GM18520 (cell line): ENCODE data around the gene NXN.

Experiments used
- ATAC-seq: cut with Tn5 transposase; IDR thresholded peaks from one replicate; pipeline ENCODE4 v1.9.1; 2021; ENCODE audit not compliant: unreplicated experiment

Gene NXN

GRCh38 chr17:979539-980405 lies at the start of gene NXN:
Gene NXN (minus strand): TSS chr17:979776.
- peak; percentile 47 for ATAC-seq

GRCh38 chr17:1027044-1027443 lies 47.5 kb upstream of the NXN start:
- ATAC-seq = no peak

DNA sequence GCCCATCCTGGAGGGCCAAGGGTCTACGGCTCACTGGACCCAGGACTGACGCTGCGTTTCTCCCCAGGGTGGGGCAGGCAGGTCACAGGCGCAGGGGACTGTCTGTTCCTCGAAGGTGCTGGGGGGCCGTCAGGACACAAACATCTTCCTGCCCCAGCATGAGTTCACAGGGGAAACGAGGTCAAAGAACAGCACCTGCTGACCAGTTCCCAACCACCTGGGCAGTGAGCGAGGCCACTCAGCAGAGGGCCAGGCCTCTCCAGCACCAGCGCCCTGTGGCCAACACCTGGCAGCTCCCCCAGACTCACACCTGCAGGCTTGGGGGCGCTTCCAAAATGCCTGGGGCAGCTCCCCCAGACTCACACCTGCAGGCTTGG lies 47.0 kb upstream of the NXN start:
- ATAC-seq = no peak

DNA sequence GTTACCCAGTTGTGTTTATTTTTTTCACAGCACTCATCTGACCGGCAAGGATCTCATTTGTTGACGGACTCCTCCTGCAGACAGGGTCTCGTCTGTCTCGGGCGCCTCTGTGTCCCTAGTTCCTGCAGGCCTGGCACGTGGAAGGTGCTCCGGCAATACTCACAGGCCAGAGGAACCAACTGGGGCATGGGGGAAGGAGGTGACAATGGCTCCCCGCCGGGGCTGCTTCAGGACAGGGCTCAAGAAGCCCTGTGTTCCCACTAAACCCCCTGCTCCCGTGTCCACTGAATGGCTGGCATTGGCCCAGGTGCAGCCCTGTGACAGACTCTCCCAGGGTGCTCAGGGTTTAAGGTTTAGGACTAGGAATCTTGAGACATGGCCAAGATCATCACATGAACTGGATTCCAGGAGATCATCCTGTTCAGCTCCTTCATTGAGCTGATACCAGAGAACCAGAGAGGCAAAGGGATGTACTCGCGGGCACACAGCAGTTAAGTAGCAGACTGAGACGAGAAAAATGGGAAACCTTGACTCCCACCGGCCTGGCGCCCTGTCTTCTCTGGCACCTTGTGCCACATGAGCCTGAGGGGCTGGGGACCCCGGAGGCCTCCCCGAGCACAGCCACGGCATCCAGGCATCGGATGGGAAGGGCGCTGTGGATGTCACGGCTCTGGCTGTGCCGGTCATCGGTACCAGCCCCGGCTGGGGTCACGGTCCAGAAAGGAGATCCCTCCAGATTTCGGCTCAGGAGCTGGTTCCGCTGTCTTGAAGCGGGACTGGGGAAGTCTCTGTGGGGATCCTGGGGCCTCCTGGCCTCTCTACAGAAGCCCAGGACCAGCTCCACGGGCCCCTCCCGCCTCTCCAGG lies 46.4 kb upstream of the NXN start:
- ATAC-seq = no peak

DNA sequence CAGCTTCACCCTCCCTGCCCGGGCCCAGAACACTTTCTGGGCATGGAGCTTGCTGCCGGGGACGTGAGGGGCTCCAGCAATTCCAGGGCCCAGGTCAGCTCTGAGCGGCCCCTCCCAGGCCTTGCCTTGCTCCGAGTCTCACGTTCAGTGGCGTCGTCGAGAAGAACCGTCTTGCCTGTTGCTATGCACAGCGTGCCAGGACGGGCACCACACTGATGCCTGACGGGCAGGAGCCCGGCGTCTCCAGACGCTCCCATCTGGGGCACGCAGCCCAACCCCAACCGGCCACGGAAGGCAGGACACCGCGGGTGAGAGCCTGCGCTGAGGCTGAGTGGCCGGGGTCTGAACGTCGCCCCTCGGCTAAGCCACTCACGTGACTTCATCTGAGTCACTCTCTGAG lies 44.5 kb upstream of the NXN start:
- ATAC-seq = no peak

- ATAC-seq = no peak
Measured at GRCh38 chr17:1022278-1023024, 42.9 kb upstream of the NXN start.

DNA sequence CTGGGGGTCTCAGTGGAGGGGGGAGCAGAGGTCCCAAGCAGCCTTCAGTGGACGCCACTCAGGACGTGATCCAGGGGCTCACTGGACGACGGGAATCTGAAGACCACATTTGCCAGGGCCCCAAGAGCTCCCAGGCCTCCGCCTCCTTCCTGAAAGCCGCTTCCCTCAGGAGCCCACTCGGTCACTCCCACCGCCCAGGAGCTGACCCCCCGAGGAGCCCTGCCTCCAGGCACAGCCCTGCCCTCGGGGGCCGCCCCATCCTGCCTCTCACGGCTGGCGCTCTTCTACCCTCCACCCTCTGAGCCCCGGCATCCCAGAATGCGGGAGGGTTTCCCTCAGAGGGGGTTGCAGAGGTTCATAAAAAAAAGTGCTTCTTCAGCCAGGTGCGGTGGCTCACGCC lies 41.6 kb upstream of the NXN start:
- no peak for ATAC-seq

DNA sequence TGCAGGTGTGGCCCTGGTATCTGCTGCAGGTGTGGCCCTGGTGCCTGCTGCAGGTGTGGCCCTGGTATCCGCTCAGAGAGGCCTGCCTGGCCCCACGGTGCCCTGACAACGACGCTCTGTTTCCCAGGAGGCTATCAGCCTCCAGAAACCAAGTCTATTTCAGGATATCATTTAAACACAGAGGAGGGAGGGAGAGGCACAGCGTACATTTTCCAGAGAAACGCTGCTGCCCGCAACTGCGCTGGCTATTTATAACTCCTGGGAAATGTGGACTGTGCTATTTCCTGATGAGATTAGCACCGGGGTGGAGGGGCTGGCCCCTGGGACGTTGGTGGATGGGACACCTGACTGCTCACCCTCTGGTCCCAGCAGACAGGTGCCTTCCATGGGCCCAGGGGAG lies 39.9 kb upstream of the NXN start:
- no peak for ATAC-seq

DNA sequence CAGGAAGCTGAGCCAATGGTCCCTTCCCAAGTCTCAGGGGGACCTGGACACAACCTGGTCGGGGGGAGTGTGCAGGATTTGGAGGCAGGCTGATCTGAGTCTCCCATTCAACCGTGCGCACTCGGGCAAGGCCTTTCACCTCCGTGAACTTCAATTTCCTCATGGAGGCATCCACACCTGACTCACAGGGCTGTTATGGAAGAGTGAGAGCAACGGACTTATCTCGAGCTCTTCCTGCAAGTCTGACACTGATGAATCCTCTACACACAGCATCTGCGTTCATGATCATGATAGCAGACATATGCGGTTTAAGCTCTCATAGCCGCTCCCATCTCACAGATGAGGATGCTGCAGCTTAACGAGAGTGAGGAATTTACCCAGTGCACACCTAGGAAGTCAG lies 39.0 kb upstream of the NXN start:
- ATAC-seq = no peak

DNA sequence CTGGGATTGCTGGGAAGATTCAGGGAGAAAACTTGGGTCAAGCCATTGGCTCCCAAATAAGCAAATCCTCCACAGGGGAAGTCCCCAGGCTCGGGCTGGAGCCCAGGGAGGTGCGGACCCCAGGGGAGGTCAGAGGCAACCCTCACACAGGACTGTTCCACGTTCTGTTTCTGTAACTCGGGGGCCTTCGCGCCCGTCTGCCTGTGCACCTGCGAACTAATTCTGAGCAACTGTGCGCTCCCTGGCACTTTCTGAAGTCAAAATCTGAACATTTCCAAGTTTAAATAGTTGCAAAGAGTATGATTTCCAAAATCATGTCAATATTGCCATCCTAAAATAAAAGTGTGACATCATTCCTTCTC lies 34.1 kb upstream of the NXN start:
- no peak for ATAC-seq

- no peak for ATAC-seq
Measured at GRCh38 chr17:1012823-1013728, 33.5 kb upstream of the NXN start.

- ATAC-seq = no peak
Measured at GRCh38 chr17:1011760-1012735, 32.5 kb upstream of the NXN start.

DNA sequence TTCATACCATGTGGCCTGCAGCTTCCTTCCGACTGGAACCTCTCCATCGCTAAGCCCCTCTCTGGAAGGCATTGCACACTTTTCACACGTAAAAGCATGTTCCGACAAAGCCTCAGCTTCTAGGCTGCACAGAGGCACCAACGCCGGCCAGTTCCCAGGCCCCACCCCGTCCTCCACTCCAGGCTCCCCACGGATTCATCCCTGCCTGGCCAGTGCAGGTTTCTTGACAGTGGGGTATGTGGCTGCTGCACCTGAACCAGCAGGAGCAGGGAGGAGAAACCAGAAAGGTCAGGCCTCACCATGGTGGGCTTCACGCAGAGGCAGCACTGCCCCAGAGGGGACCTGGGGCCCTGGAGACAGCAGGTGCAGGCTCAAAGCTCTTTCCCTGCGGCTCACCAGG lies 31.6 kb upstream of the NXN start:
- no peak for ATAC-seq

DNA sequence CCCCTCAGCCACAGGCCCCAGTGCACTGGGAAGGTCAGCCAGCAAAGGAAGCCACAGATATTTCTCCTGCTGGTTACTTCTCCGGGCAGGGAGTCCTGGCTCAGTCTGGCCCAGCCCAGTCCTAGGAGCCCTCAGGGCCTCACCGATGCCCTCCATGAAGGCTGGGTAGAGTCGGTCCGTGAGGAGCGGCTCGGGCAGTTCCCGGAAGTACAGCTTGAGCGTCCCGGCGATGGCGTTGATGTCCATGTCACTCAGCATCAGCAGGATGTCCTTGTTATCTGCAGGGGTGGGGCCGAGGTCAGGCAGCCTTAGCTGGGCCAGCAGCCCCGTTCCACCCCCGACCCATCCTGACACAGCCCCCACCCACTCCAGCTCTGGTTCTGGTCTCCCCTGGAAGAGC lies 31.0 kb upstream of the NXN start:
- no peak for ATAC-seq

- ATAC-seq = no peak
Measured at GRCh38 chr17:1010086-1010450, 30.5 kb upstream of the NXN start.

DNA sequence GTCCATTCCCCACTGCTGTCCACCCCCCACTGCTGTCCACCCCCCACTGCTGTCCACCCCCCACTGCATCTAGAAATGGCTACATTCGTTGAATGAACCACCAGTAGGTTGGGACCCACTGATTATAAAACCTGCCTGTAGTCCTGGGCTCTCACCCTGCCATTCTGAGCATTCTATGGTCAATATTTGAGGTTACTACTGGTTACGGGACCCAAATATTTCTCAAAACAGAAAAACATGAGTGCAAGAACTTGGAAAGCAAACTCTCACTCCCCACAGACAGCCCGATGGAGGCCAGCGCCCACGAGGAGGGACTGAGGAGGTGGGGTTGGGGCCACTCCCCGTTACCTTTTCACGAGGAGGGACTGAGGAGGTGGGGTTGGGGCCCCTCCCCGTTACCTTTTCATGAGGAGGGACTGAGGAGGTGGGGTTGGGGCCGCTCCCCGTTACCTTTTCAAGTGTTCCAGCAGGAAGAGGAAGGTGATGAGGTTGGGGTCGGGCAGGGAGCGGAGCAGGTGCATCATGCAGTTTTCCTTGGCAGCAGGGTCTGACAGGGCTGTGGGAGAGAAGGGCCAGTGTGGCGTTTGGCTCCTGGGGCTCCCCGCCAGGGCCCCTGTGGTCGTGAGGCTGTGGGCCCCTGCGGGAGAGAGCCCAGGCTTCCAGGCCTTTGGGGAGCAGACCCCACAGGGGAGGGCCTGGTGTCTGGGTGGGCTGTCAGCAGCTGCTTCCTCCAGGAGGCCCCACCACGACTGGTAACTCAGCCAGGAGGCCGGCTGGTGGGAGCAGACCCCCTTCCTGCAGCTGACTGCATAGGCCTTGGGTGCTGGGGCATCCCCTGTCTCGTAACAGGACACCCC lies 29.9 kb upstream of the NXN start:
- no peak for ATAC-seq

DNA sequence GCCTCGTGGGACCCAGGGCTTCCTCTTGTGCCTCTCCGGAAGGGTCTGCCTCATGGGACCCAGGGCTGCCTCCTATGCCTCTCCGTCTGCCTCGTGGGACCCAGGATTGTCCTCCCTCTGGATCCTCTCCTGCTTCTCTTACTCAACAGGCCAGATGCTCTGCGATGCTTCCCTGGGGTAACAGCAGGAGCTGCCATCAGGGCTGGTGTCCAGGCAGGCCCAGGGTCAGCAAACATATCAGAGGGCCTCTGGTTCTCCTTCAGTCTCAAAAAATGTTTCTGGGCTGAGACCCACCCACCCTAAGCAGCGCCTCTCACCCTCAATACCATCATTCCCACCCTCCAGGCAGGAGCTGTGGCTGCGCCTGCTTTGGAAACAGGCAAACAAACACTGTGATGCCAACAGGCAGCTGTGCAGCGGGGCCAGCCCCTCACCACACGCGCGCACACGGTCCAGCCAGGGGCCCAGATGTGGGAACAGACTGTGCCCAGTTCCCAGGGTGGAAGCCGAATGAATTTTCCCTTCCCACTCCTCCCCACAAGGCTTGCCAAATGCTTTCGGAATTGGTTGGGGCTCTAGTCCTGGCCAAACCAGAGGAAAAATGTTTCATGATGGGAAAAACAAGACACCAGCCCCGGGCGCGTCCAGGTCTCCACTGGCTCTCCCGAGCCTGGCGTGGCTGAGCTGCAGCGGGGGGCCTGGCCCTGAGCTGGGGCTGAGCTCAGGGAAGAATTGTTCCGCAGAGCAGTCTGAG lies 28.6 kb upstream of the NXN start:
- ATAC-seq = no peak
